Peyer's patch (tissue), 4 donors: ENCODE measurements around the gene CCDC187. TPM values are rescaled to one million over a fixed set of nuclear protein-coding genes. Genes with fewer than 3 reads are reported as not detected.

Source experiments
- DNase-seq, 3 donors: peaks; one replicate each; pipeline ENCODE4 v3.0.0-alpha.2; 2017 to 2019
- H3K27ac ChIP-seq, 4 donors: fragments of 200-600 bp; sonication (generic); one replicate each; pipeline ENCODE4 v1.5.1; 2016 to 2019
- H3K27me3 ChIP-seq, 2 donors: fragments of 200-600 bp; sonication (generic); one replicate each; pipeline ENCODE4 v1.5.1; 2019
- H3K36me3 ChIP-seq, 3 donors: fragments of 200-600 bp; sonication (generic); one replicate each; pipeline ENCODE4 v1.5.1; 2016 to 2019
- H3K4me1 ChIP-seq, 4 donors: fragments of 200-600 bp; sonication (generic); one replicate each; pipeline ENCODE4 v1.5.1; 2016 to 2019
- H3K4me3 ChIP-seq, 4 donors: fragments of 200-600 bp; sonication (generic); 1 replicate in 3 of 4; 2 replicates in 1 of 4; pipeline ENCODE4 v1.5.1; 2016 to 2019; ENCODE audit warnings: mild to moderate bottlenecking in 1 of 4
- H3K9me3 ChIP-seq, 4 donors: fragments of 200-600 bp; sonication (generic); one replicate each; pipeline ENCODE4 v1.5.1; 2016 to 2019; ENCODE audit warnings: mild to moderate bottlenecking in 1 of 4
- CTCF ChIP-seq, 6 experiments: fragments of 450-650 bp in 4 of 6; fragments of 200-600 bp in 2 of 6; sonication (generic) in 1 of 6; IDR thresholded peaks; one replicate each; pipeline ENCODE4 v1.5.1; 2017 to 2019; ENCODE audit warnings: antibody characterized with exemption in 6 of 6, mild to moderate bottlenecking in 3 of 6, moderate library complexity in 1 of 6
- POLR2A ChIP-seq, 2 donors: fragments of 450-650 bp; IDR thresholded peaks; one replicate each; pipeline ENCODE4 v1.5.1; 2017; ENCODE audit warnings: antibody characterized with exemption in 2 of 2, mild to moderate bottlenecking in 2 of 2, moderate library complexity in 2 of 2
- total RNA-seq, 4 donors: library from RNA; depleted of rRNA; stranded (reverse); fragments of >200 nt; gene quantifications; one replicate each; pipeline ENCODE4 v1.1.0, GENCODE V29; 2016

CCDC187 gene
- total RNA-seq, 4 donors from 2014 or later: 0.35 to 1.0 (median 0.67) TPM; not detected in 1

- TF ChIP-seq CTCF (IDR thresholded peaks at IDR 0.05) (no peak), POLR2A (IDR thresholded peaks at IDR 0.05) (no peak)
Observed at GRCh38 chr9:136348691-136349090, 44.8 kb upstream of the CCDC187 start.

GRCh38 chr9:136347472-136348256 is 43.8 kb upstream of the CCDC187 start:
- Histone ChIP-seq H3K9me3 (no peaks in the 10 kb centered on the region), H3K27me3 (no peaks in the 10 kb centered on the region), H3K27ac (no peak overlapping the region), H3K4me3 (no peak overlapping the region), H3K36me3 (no peaks in the 10 kb centered on the region), H3K4me1 (peaks cover 0 to 13% (median under 1%) of the 10 kb centered on the region in 4 donors)
- no peak for DNase-seq
- TF ChIP-seq CTCF (IDR thresholded peaks at IDR 0.05): no peak
- TF ChIP-seq POLR2A (IDR thresholded peaks at IDR 0.05): no peak

More at GRCh38 chr9:136348691-136349090, 44.8 kb upstream of the CCDC187 start:
- DNase-seq: no peak
- Histone ChIP-seq H3K27ac (no peak overlapping the region), H3K36me3 (no peaks in the 10 kb centered on the region), H3K4me1 (peaks cover 0 to 5% (median 0%) of the 10 kb centered on the region in 4 donors), H3K9me3 (no peaks in the 10 kb centered on the region), H3K4me3 (no peak overlapping the region), H3K27me3 (no peaks in the 10 kb centered on the region)

- H3K9me3 ChIP-seq: no peaks in the 10 kb centered on the region
- H3K4me3 ChIP-seq: no peak overlapping the region
- H3K4me1 ChIP-seq: peaks cover 0 to 20% (median 3%) of the 10 kb centered on the region in 4 donors
- no peak for DNase-seq
- no peaks in the 10 kb centered on the region for H3K36me3 ChIP-seq
- TF ChIP-seq POLR2A (IDR thresholded peaks at IDR 0.05) (no peak), CTCF (IDR thresholded peaks at IDR 0.05) (no peak)
- no peak overlapping the region for H3K27ac ChIP-seq
- peaks cover 0 to 5% of the 10 kb centered on the region in 2 donors for H3K27me3 ChIP-seq
Observed at GRCh38 chr9:136346927-136347465, 43.1 kb upstream of the CCDC187 start.

DNA sequence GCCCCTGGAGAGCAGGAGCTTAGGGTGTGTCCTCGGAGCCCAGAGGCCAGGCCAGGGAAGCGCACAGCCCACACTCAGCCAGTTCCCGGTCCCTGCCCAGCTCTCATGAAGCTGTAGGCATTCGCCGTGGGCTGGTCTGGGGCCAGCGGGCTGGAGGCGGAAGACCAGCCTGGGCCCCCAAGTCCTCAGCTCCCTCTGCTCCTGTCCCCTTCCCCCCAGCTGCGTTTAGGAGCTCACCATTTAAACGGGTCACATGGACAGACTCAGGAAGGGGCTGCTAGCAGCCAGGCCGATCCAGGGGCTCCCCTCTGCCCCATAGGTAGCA is 42.2 kb upstream of the CCDC187 start:
- H3K9me3 ChIP-seq: no peaks in the 10 kb centered on the region
- H3K27me3 ChIP-seq: peaks cover 0 to 5% of the 10 kb centered on the region in 2 donors
- peaks cover 0 to 23% (median 3%) of the 10 kb centered on the region in 4 donors for H3K4me1 ChIP-seq
- TF ChIP-seq POLR2A (IDR thresholded peaks at IDR 0.05) (no peak), CTCF (IDR thresholded peaks at IDR 0.05) (no peak)
- H3K36me3 ChIP-seq: no peaks in the 10 kb centered on the region
- no peak overlapping the region for H3K4me3 ChIP-seq
- no peak overlapping the region for H3K27ac ChIP-seq
- no peak for DNase-seq

DNA sequence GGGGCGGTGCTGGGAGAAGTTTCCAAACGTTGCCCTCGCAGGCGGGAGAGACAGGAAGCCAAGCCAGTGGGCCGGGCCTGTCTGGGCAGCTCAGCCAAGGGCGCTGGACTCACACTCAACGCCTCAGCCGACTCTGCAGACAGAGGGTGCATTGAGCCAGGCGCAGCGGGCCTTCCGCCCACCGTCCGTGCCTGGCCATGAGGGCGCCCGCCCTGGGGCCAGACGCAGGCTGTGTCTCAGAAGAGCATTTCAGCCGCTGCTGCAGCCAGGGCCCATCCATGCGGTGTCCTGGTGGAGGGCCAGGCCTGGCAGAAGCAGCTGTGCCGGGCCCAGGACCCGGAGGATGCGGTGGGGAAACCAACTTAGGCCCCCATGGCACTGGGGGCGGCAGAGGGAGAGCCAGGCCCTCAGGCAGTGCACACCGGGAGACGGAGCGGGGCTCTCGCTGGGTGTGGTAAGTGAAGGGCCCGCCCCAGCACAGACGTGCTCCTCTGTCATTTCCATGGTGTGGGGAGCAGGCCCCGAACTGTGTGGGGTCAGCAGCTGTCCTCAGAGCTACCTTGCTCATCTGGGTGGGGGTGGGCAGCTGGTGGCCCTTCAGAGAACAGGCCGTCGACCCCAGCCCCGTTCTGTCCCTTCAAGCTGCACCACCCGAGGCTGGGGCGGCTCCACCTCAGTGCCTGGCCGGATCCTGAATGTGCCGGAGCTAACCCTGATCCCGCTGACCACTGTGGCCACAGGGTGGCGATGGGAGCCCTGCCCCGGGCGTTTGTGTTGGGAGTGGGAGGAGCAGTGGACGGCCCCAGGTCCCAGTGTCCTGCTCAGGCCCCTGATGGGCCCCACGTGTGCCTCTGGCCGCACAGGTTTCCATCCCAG is 41.6 kb upstream of the CCDC187 start:
- Histone ChIP-seq H3K27me3 (peaks cover 0 to 5% of the 10 kb centered on the region in 2 donors), H3K4me3 (no peak overlapping the region), H3K9me3 (no peaks in the 10 kb centered on the region), H3K4me1 (peaks cover 0 to 23% (median 3%) of the 10 kb centered on the region in 4 donors), H3K27ac (peak overlapping the region in 1 of 4 donors; percentile 10), H3K36me3 (no peaks in the 10 kb centered on the region)
- TF ChIP-seq CTCF (IDR thresholded peaks at IDR 0.05): peak in 3 of 6 experiments; percentile 33 to 41 (median 36)
- no peak for TF ChIP-seq POLR2A (IDR thresholded peaks at IDR 0.05)
- peak in 2 of 3 donors; percentile 56 to 64 for DNase-seq
